Duodenal mucosa (tissue), 2 donors: ENCODE measurements around the gene TRANK1.

ENCODE experiments used
- H3K27ac ChIP-seq: one replicate; pipeline ENCODE4 v1.7.0; 2013; ENCODE audit warnings: low read depth, low read length
- H3K27me3 ChIP-seq, 2 donors: one replicate each; pipeline ENCODE4 v1.7.0; 2013; ENCODE audit warnings: low read length in 2 of 2, control low read depth in 1 of 2; ENCODE audit not compliant: insufficient read depth in 2 of 2, control insufficient read depth in 1 of 2
- H3K36me3 ChIP-seq, 2 donors: one replicate each; pipeline ENCODE4 v1.7.0; 2013; ENCODE audit warnings: low read length in 2 of 2, control low read depth in 1 of 2; ENCODE audit not compliant: insufficient read depth in 2 of 2, control insufficient read depth in 1 of 2
- H3K4me1 ChIP-seq, 2 donors: one replicate each; pipeline ENCODE4 v1.7.0; 2013; ENCODE audit warnings: low read length in 2 of 2, control low read depth in 1 of 2; ENCODE audit not compliant: insufficient read depth in 2 of 2, control insufficient read depth in 1 of 2
- H3K4me3 ChIP-seq, 2 donors: one replicate each; pipeline ENCODE4 v1.7.0; 2013; ENCODE audit warnings: low read length in 2 of 2, low read depth in 1 of 2
- H3K9ac ChIP-seq, 2 donors: one replicate each; pipeline ENCODE4 v1.7.0; 2013; ENCODE audit warnings: low read length in 2 of 2, low read depth in 1 of 2
- H3K9me3 ChIP-seq, 2 donors: one replicate each; pipeline ENCODE4 v1.7.0; 2013; ENCODE audit warnings: low read length in 2 of 2, control low read depth in 1 of 2; ENCODE audit not compliant: control insufficient read depth in 1 of 2

The TRANK1 gene

GRCh38 chr3:36875397-36875796 is 69.5 kb downstream of the TRANK1 start:
- no peak overlapping the region for H3K4me3 ChIP-seq
- no peak overlapping the region for H3K9ac ChIP-seq
- peaks cover 5 to 10% of the 10 kb centered on the region in 2 donors for H3K4me1 ChIP-seq
- H3K9me3 ChIP-seq: no peaks in the 10 kb centered on the region
- H3K36me3 ChIP-seq: peaks cover 3 to 4% of the 10 kb centered on the region in 2 donors
- H3K27me3 ChIP-seq: no peaks in the 10 kb centered on the region
- H3K27ac ChIP-seq: no peak overlapping the region

GRCh38 chr3:36874424-36874823 is 70.4 kb downstream of the TRANK1 start:
- Histone ChIP-seq H3K27ac (no peak overlapping the region), H3K4me3 (no peak overlapping the region), H3K27me3 (no peaks in the 10 kb centered on the region), H3K9ac (no peak overlapping the region), H3K4me1 (peaks cover 5 to 10% of the 10 kb centered on the region in 2 donors), H3K36me3 (peaks cover 4% of the 10 kb centered on the region in 2 donors), H3K9me3 (no peaks in the 10 kb centered on the region)

GRCh38 chr3:36871379-36872126 is 73.3 kb downstream of the TRANK1 start:
- H3K4me3 ChIP-seq: no peak overlapping the region

GRCh38 chr3:36868614-36869436 is 76.0 kb downstream of the TRANK1 start:
- Histone ChIP-seq H3K27me3 (no peaks in the 10 kb centered on the region), H3K9me3 (no peaks in the 10 kb centered on the region)

More at GRCh38 chr3:36871379-36872126, 73.3 kb downstream of the TRANK1 start:
- Histone ChIP-seq H3K27me3 (no peaks in the 10 kb centered on the region), H3K4me1 (peaks cover 3 to 5% of the 10 kb centered on the region in 2 donors), H3K36me3 (peaks cover 7 to 8% of the 10 kb centered on the region in 2 donors), H3K9me3 (no peaks in the 10 kb centered on the region), H3K27ac (no peak overlapping the region), H3K9ac (no peak overlapping the region)

GRCh38 chr3:36867810-36868209 is 77.0 kb downstream of the TRANK1 start:
- Histone ChIP-seq H3K27me3 (no peaks in the 10 kb centered on the region), H3K9me3 (no peaks in the 10 kb centered on the region), H3K36me3 (peaks cover 12 to 17% of the 10 kb centered on the region in 2 donors)

More at GRCh38 chr3:36868614-36869436, 76.0 kb downstream of the TRANK1 start:
- no peaks in the 10 kb centered on the region for H3K4me1 ChIP-seq
- no peak overlapping the region for H3K4me3 ChIP-seq
- H3K9ac ChIP-seq: no peak overlapping the region
- no peak overlapping the region for H3K27ac ChIP-seq
- H3K36me3 ChIP-seq: peaks cover 7 to 17% of the 10 kb centered on the region in 2 donors

GRCh38 chr3:36866368-36866767 is 78.5 kb downstream of the TRANK1 start:
- Histone ChIP-seq H3K27ac (no peak overlapping the region), H3K27me3 (no peaks in the 10 kb centered on the region), H3K9me3 (no peaks in the 10 kb centered on the region), H3K4me3 (no peak overlapping the region), H3K36me3 (peaks cover 8 to 17% of the 10 kb centered on the region in 2 donors), H3K9ac (no peak overlapping the region), H3K4me1 (no peaks in the 10 kb centered on the region)

More at GRCh38 chr3:36867810-36868209, 77.0 kb downstream of the TRANK1 start:
- H3K27ac ChIP-seq: no peak overlapping the region
- H3K4me3 ChIP-seq: no peak overlapping the region
- H3K4me1 ChIP-seq: no peaks in the 10 kb centered on the region
- H3K9ac ChIP-seq: no peak overlapping the region

- H3K9ac ChIP-seq: no peak overlapping the region
- peaks cover 24 to 30% of the 10 kb centered on the region in 2 donors for H3K36me3 ChIP-seq
- no peaks in the 10 kb centered on the region for H3K4me1 ChIP-seq
- H3K4me3 ChIP-seq: no peak overlapping the region
- no peak overlapping the region for H3K27ac ChIP-seq
- no peaks in the 10 kb centered on the region for H3K27me3 ChIP-seq
- H3K9me3 ChIP-seq: no peaks in the 10 kb centered on the region
These were observed 80.4 kb downstream of the TRANK1 start for GRCh38 chr3:36864180-36865053.

GRCh38 chr3:36862076-36862755 is 82.6 kb downstream of the TRANK1 start:
- Histone ChIP-seq H3K27me3 (no peaks in the 10 kb centered on the region), H3K4me1 (no peaks in the 10 kb centered on the region), H3K9me3 (no peaks in the 10 kb centered on the region), H3K27ac (no peak overlapping the region), H3K9ac (no peak overlapping the region), H3K36me3 (peaks cover 38 to 46% of the 10 kb centered on the region in 2 donors), H3K4me3 (no peak overlapping the region)

GRCh38 chr3:36859494-36859893 is 85.4 kb downstream of the TRANK1 start:
- no peaks in the 10 kb centered on the region for H3K9me3 ChIP-seq
- no peaks in the 10 kb centered on the region for H3K27me3 ChIP-seq
- H3K27ac ChIP-seq: no peak overlapping the region
- H3K4me1 ChIP-seq: no peaks in the 10 kb centered on the region
- H3K36me3 ChIP-seq: peaks cover 49 to 67% of the 10 kb centered on the region in 2 donors
- no peak overlapping the region for H3K9ac ChIP-seq
- no peak overlapping the region for H3K4me3 ChIP-seq
